Mononuclear cell (primary cell): ENCODE data around the gene MMP25. TPM values are rescaled to one million over a fixed set of nuclear protein-coding genes. Genes with fewer than 3 reads are reported as not detected.

Experiments used
- H3K27me3 ChIP-seq: 2 replicates; pipeline ENCODE4 v1.6.0; 2011; ENCODE audit warnings: low read length, control low read depth; ENCODE audit not compliant: insufficient read depth
- H3K4me1 ChIP-seq: 2 replicates; pipeline ENCODE4 v1.5.1; 2011; ENCODE audit warnings: mild to moderate bottlenecking, low read length, control low read depth; ENCODE audit not compliant: insufficient read depth
- H3K4me3 ChIP-seq: 2 replicates; pipeline ENCODE4 v1.5.1; 2011; ENCODE audit warnings: mild to moderate bottlenecking, low read length, moderate library complexity
- H3K9me3 ChIP-seq: 2 replicates; pipeline ENCODE4 v1.5.1; 2011; ENCODE audit warnings: low read depth, mild to moderate bottlenecking, control low read depth, low read length
- total RNA-seq: library from RNA; depleted of rRNA; stranded (reverse); fragments of >200 nt; gene quantifications from one replicate; pipeline ENCODE4 v1.2.3, GENCODE V29; 2012

The MMP25 gene, protein sequence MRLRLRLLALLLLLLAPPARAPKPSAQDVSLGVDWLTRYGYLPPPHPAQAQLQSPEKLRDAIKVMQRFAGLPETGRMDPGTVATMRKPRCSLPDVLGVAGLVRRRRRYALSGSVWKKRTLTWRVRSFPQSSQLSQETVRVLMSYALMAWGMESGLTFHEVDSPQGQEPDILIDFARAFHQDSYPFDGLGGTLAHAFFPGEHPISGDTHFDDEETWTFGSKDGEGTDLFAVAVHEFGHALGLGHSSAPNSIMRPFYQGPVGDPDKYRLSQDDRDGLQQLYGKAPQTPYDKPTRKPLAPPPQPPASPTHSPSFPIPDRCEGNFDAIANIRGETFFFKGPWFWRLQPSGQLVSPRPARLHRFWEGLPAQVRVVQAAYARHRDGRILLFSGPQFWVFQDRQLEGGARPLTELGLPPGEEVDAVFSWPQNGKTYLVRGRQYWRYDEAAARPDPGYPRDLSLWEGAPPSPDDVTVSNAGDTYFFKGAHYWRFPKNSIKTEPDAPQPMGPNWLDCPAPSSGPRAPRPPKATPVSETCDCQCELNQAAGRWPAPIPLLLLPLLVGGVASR
- total RNA-seq: 1.7 TPM

- Histone ChIP-seq H3K4me1 (peaks cover 74% of the 10 kb centered on the region), H3K27me3 (peaks cover 21% of the 10 kb centered on the region), H3K4me3 (peak within 1 kb of the TSS; percentile 41), H3K9me3 (no peaks in the 10 kb centered on the region)
Observed at GRCh38 chr16:3045758-3046640, at the start of gene MMP25. TSS of gene MMP25 (plus strand) at chr16:3046561. CDS start at chr16:3046918, 357 bp downstream.

DNA sequence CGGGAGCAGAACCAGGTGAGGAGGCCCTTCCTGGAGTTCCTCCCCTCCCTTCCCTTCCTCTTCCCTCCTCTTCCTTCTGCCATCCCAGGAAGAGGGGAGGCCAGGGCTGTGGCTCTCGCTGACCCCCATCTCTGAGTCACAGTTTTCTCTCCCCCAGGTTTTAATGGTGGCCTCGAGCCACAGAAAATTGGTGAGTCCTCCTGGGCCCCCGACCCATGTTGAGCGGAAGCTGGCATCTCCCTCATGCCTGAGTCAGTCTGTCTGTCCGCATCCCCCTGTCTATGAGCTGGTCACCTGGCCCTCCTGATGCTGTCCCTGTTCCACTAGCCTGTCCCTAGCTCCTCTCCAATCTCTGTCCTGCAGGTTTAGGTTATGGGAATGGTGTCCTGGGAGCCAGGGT is 46.4 kb upstream of the MMP25 start:
- H3K9me3 ChIP-seq: no peaks in the 10 kb centered on the region
- H3K27me3 ChIP-seq: no peaks in the 10 kb centered on the region
- H3K4me3 ChIP-seq: no peak overlapping the region
- H3K4me1 ChIP-seq: peaks cover 3% of the 10 kb centered on the region

- no peaks in the 10 kb centered on the region for H3K9me3 ChIP-seq
- no peak overlapping the region for H3K4me3 ChIP-seq
- peaks cover 5% of the 10 kb centered on the region for H3K4me1 ChIP-seq
- H3K27me3 ChIP-seq: no peaks in the 10 kb centered on the region
Observed at GRCh38 chr16:3000540-3000939, 45.8 kb upstream of the MMP25 start.

DNA sequence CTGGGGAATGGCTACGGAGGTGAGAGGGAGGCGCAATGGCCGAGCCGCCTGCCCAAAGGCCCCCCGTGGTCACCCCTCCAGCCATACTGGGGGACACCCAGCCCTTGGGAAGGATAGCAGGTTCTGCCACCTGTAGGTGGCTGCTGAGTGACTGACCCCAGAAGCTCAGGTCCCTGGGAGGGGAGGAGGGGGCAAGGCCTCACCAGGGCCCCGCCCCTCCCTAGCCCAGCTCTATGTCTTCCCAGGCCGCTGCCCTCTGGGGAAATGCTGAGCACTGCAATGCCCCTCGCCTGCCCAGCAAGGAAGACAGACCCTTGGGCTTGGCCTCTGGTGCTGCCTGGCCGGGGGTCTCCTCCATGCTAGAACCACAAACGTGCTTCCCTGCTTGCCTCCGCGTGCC is 45.0 kb upstream of the MMP25 start:
- H3K4me1 ChIP-seq: peaks cover 10% of the 10 kb centered on the region
- no peaks in the 10 kb centered on the region for H3K27me3 ChIP-seq
- no peaks in the 10 kb centered on the region for H3K9me3 ChIP-seq
- H3K4me3 ChIP-seq: no peak overlapping the region

- Histone ChIP-seq H3K9me3 (no peaks in the 10 kb centered on the region), H3K4me3 (no peak overlapping the region), H3K27me3 (no peaks in the 10 kb centered on the region), H3K4me1 (peaks cover 34% of the 10 kb centered on the region)
Observed at GRCh38 chr16:3003582-3004270, 42.6 kb upstream of the MMP25 start.

- peaks cover 40% of the 10 kb centered on the region for H3K4me1 ChIP-seq
- H3K9me3 ChIP-seq: no peaks in the 10 kb centered on the region
- no peak overlapping the region for H3K4me3 ChIP-seq
- no peaks in the 10 kb centered on the region for H3K27me3 ChIP-seq
Observed at GRCh38 chr16:3004319-3004718, 42.0 kb upstream of the MMP25 start.

DNA sequence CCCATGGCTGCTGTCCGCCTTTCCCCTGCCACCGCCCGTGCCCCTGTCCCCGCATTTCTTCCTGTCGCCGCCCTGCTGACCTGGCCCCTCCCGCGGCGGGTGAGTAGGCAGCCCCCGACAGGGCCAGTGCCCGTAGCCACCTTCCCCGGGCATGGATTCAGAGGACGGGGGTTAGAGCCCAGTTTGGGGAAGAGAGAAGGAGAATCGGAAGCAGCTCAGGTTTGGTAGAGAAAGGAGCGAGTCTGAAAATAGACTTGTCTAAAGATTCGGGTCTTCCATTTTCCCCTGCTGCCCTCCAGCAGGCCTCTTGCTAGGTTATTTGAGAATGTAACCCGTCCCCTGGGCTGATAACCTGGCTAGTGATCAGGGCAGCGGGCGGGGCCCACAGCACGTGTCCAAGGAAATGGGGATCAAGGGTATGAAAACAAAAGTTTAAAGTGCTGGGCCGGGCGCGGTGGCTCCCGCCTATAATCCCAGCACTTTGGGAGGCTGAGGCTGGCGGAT is 41.5 kb upstream of the MMP25 start:
- Histone ChIP-seq H3K27me3 (no peaks in the 10 kb centered on the region), H3K4me1 (peaks cover 43% of the 10 kb centered on the region), H3K4me3 (peak overlapping the region; percentile 35), H3K9me3 (no peaks in the 10 kb centered on the region)

- Histone ChIP-seq H3K4me3 (peak overlapping the region; percentile 21), H3K27me3 (no peaks in the 10 kb centered on the region), H3K4me1 (peaks cover 43% of the 10 kb centered on the region), H3K9me3 (no peaks in the 10 kb centered on the region)
Observed at GRCh38 chr16:3007059-3007956, 39.1 kb upstream of the MMP25 start.

DNA sequence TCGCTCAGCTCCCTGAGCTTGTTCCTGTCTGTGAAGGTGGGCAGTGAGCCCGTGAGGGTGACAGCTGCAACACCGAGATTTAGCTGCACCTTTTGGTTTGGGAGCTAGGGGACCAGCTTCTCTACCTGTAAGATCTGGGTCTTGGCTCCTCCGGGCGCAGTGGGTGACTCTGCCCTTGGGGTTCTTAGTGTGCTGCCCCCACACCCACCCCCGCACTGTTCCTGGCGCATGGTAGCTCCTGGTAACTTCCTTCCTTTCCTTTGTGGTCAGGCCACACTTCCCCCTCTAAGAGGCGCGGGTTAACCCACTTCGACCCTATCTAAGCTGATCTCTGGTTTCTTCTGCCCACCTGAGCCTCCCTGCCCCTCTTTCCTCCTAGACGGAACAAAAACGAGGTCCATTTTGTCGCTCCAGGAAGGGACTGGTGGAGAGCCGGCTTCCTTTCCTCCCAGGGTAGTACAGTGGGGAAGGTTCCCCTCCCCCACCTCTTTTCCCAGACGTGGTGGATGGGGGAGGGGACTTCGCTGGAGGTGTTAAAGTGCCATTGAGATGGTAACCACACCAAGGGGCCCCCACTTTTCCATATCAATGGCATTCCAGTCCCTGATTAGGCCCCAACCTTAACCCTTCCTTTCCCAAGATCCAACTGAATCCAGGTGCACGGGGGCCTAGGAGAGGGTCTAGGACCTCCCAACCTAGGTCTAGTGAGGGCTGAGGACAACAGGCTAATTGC is 38.2 kb upstream of the MMP25 start:
- peaks cover 43% of the 10 kb centered on the region for H3K4me1 ChIP-seq
- no peaks in the 10 kb centered on the region for H3K27me3 ChIP-seq
- no peaks in the 10 kb centered on the region for H3K9me3 ChIP-seq
- H3K4me3 ChIP-seq: peak overlapping the region; percentile 21

DNA sequence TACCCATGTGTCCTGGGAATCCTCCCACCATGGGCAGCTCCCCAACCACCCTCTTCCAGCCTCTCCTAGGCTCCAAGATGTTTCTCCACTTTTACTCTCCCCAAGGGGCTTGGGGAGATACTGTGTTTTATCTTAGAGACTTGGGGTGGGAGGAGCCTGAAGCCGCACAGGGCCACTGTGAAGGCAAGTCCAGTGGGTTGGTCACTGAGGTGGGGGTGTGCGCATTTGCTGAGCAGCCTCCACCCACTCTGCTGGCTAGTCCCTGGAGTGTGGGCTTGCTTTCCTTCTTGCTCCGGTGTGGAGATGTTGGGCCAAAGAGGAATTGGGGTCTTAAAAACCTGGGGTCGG is 37.7 kb upstream of the MMP25 start:
- no peaks in the 10 kb centered on the region for H3K27me3 ChIP-seq
- H3K9me3 ChIP-seq: no peaks in the 10 kb centered on the region
- H3K4me3 ChIP-seq: no peak overlapping the region
- H3K4me1 ChIP-seq: peaks cover 43% of the 10 kb centered on the region

GRCh38 chr16:3009568-3010390 is 36.6 kb upstream of the MMP25 start:
- Histone ChIP-seq H3K27me3 (no peaks in the 10 kb centered on the region), H3K4me1 (peaks cover 42% of the 10 kb centered on the region), H3K4me3 (no peak overlapping the region), H3K9me3 (no peaks in the 10 kb centered on the region)

DNA sequence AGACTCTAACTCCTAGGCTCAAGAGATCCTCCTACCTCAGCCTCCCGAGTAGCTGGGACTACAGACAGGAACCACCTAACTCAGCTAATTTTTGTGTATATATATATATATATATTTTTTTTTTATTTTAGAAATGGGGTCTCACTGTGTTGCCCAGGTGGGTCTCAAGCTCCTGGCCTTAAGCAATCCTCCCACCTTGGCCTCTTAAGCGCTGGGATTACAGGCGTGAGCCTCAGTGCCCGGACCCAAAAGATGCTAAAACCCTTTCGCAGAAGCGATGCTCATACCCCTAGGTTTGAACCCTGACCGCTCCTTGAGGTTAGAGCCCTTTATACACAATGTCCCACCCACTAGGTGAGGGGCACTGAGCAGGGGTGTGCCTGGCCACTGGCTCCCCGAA is 35.9 kb upstream of the MMP25 start:
- H3K4me1 ChIP-seq: peaks cover 38% of the 10 kb centered on the region
- H3K4me3 ChIP-seq: no peak overlapping the region
- no peaks in the 10 kb centered on the region for H3K9me3 ChIP-seq
- no peaks in the 10 kb centered on the region for H3K27me3 ChIP-seq

- H3K4me1 ChIP-seq: peaks cover 24% of the 10 kb centered on the region
- H3K4me3 ChIP-seq: no peak overlapping the region
- H3K9me3 ChIP-seq: no peaks in the 10 kb centered on the region
- H3K27me3 ChIP-seq: no peaks in the 10 kb centered on the region
Observed at GRCh38 chr16:3012246-3012645, 34.1 kb upstream of the MMP25 start.
